Suprapubic skin (tissue), 3 donors: ENCODE results near the gene NTN1.

Source experiments
- EP300 ChIP-seq: sonication (generic); formaldehyde crosslinking; IDR thresholded peaks from one replicate; pipeline ENCODE4 v1.6.1; 2017; ENCODE audit warnings: antibody characterized with exemption
- TF ChIP-seq, protein P1 (sequence below), 2 donors: fragments of 200-600 bp in 1 of 2; fragments of 450-650 bp in 1 of 2; sonication (generic) in 1 of 2; IDR thresholded peaks; one replicate each; pipeline ENCODE4 v1.5.1; 2016 to 2019; ENCODE audit warnings: antibody characterized with exemption in 2 of 2, mild to moderate bottlenecking in 1 of 2, moderate library complexity in 1 of 2

GRCh38 chr17:9195411-9195810, 174.1 kb downstream of the NTN1 start:
- no peak for TF ChIP-seq EP300
- TF ChIP-seq, protein P1, sequence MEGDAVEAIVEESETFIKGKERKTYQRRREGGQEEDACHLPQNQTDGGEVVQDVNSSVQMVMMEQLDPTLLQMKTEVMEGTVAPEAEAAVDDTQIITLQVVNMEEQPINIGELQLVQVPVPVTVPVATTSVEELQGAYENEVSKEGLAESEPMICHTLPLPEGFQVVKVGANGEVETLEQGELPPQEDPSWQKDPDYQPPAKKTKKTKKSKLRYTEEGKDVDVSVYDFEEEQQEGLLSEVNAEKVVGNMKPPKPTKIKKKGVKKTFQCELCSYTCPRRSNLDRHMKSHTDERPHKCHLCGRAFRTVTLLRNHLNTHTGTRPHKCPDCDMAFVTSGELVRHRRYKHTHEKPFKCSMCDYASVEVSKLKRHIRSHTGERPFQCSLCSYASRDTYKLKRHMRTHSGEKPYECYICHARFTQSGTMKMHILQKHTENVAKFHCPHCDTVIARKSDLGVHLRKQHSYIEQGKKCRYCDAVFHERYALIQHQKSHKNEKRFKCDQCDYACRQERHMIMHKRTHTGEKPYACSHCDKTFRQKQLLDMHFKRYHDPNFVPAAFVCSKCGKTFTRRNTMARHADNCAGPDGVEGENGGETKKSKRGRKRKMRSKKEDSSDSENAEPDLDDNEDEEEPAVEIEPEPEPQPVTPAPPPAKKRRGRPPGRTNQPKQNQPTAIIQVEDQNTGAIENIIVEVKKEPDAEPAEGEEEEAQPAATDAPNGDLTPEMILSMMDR (IDR thresholded peaks at IDR 0.05): no peak
